ENCODE results near the gene FUNDC2. TPM values are rescaled to one million over a fixed set of nuclear protein-coding genes. Genes with fewer than 3 reads are reported as not detected.

Gene FUNDC2
- total and polyA plus RNA-seq, 2 of the 13 experiments (the other 11 are each of a cell fraction or from before 2014, with no cell fraction given): 65.3 to 109 TPM

GRCh38 chrX:155026727-155027508, at the start of gene FUNDC2 (continued):
- TF ChIP-seq BATF2 (CRISPR knock-in tag; IDR thresholded peaks at IDR 0.05) (no peak), ZNF563 (CRISPR knock-in tag; IDR thresholded peaks at IDR 0.05) (peak; percentile 39; the same call in 1 of the 2 replicates), NFIC (IDR thresholded peaks at IDR 0.05; ENCODE audit: low read length) (no peak), TRIM22 (IDR thresholded peaks at IDR 0.05) (no peak), ZFP37 (CRISPR knock-in tag; IDR thresholded peaks at IDR 0.05; ENCODE audit: borderline replicate concordance) (no peak), ZKSCAN1 (IDR thresholded peaks at IDR 0.05; ENCODE audit: low read length) (no peak), SAFB2 (CRISPR knock-in tag; IDR thresholded peaks at IDR 0.05; ENCODE audit: borderline replicate concordance, low read depth) (no peak), HNRNPK (IDR thresholded peaks at IDR 0.05; ENCODE audit: low read depth, low read length, poor library complexity, severe bottlenecking) (peak; percentile 85), RBM22 (optimal IDR thresholded peaks at IDR 0.05; ENCODE audit: low read length) (no peak), SNAI1 (CRISPR knock-in tag; IDR thresholded peaks at IDR 0.05; ENCODE audit: borderline replicate concordance) (no peak), ZMAT3 (CRISPR knock-in tag; conservative IDR thresholded peaks at IDR 0.05) (0 out of 2 replicates have a peak, but pooled peaks have one; percentile 55), NCOA2 (CRISPR knock-in tag; IDR thresholded peaks at IDR 0.05) (no peak), ZNF251 (CRISPR knock-in tag; IDR thresholded peaks at IDR 0.05) (no peak), E2F5 (CRISPR knock-in tag; conservative IDR thresholded peaks at IDR 0.05) (no peak), ZNF672 (CRISPR knock-in tag; IDR thresholded peaks at IDR 0.05) (no peak), ELF3 (CRISPR knock-in tag; IDR thresholded peaks at IDR 0.05) (no peak), SCMH1 (CRISPR knock-in tag; IDR thresholded peaks at IDR 0.05; ENCODE audit: borderline replicate concordance) (no peak), ZNF841 (CRISPR knock-in tag; IDR thresholded peaks at IDR 0.05; ENCODE audit: borderline replicate concordance) (no peak), ZNF605 (CRISPR knock-in tag; IDR thresholded peaks at IDR 0.05) (0 out of 2 replicates have a peak, but pooled peaks have one; percentile 17), ZNF503 (CRISPR knock-in tag; IDR thresholded peaks at IDR 0.05) (no peak), ZNF30 (CRISPR knock-in tag; IDR thresholded peaks at IDR 0.05) (no peak), NBN (conservative IDR thresholded peaks at IDR 0.05) (no peak), BRCA1 (CRISPR knock-in tag; IDR thresholded peaks at IDR 0.05) (no peak), MTF2 (CRISPR knock-in tag; IDR thresholded peaks at IDR 0.05; ENCODE audit: borderline replicate concordance) (no peak), ZBTB20 (CRISPR knock-in tag; IDR thresholded peaks at IDR 0.05; ENCODE audit: borderline replicate concordance, low read depth) (no peak), ZNF432 (CRISPR knock-in tag; IDR thresholded peaks at IDR 0.05; ENCODE audit: borderline replicate concordance) (no peak)

All from HepG2 (cell line).